Stimulated activated CD8-positive, alpha-beta memory T cell treated with anti-CD3 and anti-CD28 coated beads, Interleukin-4, amount 100 ng/mL, for 24 hours (primary cell): ENCODE data around the gene ADAMTS12.

ENCODE experiments used
- DNase-seq: peaks from one replicate; pipeline ENCODE4 v3.0.0-alpha.2; 2020; ENCODE audit warnings: low read depth

ADAMTS12 gene

DNA sequence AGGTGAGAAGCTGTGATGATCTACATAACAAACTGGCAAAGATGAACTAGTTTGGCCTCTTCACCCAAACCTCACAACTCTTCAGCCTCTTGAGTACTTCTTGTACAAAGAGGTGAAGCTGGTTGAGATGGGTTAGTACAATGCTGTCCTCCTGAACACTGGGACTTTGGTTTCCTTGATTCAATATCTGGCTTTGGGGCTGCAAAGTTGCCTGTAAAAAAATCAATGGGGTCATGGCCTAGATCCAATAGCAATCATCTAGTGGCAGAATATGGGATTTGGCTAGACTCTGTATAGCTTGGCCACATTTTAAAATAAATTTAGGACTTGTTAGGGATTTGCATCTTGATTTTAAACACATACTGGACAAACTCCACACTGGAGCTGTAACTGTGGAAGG is 179.1 kb downstream of the ADAMTS12 start:
- no peak for DNase-seq

DNA sequence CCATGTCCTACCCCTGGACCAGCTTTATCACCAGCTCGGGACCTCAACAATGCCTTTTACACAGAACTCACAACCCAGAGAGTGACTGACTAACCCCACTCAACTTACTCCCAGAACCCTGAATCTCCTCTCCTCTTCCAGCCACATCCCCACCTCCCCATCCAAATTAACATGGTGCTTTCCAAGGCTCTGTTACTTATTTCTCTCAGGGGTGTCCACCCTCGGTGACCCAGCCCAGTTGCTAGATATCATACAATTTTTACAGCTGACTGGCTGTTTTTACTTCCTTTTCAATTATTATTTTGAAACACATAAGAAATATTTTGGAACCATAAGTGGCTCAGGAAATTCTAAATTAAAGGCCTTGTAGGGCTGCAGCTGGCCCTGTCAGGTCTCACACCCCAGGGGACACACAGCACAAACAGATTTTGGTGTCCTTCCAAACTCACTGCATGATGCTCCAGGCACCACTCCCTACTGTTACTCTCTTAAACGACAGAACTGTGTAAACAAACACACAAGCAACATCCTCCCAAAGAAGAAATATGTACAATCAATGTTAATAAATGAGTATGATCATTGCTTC is 180.6 kb downstream of the ADAMTS12 start:
- no peak for DNase-seq

DNA sequence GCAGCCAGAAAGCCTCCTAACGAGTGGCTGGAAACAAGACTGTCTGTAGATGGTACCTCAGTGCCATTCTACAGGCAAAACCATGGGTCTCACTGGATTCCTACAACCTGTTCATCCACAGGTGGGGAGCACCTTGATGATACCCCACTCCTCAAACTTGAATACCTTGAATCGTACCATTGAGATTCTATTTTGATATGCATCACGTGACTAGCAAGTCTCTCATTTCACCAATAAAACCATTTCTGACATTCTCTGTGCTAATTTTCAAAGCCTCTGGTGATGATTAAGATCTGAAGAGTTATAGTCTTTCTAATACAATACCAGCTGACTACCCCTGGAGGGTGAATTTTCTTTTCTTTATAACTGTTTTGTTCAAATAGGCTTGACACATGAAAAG is 188.9 kb downstream of the ADAMTS12 start:
- DNase-seq = no peak

DNA sequence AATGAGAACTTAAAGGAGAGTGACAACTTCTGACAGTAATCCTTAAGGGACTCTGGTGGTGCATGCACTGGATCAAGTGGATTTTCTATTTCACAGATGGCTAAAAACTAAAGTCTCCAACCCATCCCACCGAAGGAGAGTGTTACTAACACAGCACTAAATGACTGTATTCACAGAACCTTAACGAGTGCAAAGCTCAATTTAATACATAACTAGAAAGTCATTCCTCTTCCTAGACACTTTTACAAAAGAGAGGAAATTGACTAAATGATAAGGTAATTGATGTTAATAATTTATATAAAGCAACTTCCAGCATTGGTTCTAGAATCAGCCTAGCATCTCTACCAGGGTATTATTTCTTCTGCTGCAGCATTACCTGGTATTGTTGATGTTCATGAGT is 189.8 kb downstream of the ADAMTS12 start:
- no peak for DNase-seq

DNA sequence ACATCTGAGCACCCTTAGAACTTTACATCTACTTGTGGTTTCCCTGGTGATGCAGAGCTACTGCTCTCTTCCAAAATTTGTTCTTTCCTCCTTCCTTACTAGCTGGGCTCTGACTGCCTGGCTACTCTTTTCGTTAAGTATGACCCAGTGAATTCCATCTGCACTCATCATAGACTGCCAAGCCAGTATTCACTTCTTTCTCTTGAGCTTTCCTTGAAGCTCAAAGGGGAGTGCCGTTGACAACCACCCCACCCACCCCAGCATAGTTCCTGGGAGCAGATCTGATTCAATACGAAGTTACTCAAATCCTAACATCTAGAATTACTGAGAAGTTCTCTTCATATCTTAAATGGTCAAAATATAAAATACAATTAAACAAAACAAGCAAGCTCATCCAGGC is 190.5 kb downstream of the ADAMTS12 start:
- DNase-seq = no peak

DNA sequence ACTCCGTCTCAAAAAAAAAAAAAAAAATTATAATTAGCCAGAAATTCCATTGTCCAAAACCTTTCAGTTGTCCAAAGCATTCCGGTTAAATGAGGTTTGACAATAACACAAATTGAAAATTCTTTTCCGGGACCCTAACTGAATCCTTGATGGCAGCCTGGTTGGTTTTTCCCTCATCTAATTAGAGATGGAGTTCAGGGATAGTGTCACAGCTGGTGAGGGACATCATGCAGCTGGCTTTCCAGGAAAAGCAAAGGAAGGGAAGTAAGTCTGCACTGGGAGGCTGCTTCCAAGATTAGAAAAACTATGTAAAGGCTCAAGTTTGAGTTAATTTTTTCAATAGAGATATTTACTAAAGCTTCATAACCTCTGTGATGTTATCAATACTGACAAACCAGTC is 195.4 kb downstream of the ADAMTS12 start:
- DNase-seq = no peak

DNA sequence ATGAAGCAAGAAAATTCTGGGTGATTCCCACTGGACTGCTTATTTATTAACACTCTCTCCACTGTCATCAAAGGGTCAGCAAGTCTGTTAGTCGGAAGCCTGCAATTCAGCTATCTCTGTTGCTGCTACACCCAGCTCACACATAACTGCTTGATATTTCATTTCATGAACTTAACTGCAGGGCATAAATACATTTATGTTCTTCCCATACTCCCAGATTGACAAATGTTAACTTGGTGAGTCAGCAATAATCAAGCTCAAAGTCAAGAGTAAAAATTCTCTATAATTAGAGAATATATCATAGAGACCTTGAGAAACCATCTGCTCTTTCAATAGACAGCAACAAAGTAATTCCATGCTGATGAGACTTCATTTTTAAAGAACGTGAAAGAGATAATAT is 198.8 kb downstream of the ADAMTS12 start:
- no peak for DNase-seq

DNA sequence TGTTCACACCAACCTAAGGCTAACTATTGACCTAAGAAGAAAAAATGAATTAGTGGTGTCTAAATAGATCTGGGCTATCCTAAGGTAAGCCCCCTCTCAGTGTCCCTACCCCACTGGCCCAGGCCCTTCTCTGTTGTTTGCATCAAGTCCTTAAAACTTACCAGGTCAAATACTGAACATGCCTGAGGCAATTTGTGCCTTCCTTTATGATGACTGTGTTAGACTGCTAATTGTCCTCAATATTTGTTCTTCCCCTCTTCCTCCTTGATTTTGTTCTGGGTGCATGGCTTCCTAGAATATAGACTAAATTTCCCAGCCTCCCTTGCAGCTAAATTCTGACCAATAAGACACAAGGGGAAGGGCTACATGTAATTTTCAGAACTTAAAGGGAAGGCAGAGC is 199.9 kb downstream of the ADAMTS12 start:
- DNase-seq = no peak

DNA sequence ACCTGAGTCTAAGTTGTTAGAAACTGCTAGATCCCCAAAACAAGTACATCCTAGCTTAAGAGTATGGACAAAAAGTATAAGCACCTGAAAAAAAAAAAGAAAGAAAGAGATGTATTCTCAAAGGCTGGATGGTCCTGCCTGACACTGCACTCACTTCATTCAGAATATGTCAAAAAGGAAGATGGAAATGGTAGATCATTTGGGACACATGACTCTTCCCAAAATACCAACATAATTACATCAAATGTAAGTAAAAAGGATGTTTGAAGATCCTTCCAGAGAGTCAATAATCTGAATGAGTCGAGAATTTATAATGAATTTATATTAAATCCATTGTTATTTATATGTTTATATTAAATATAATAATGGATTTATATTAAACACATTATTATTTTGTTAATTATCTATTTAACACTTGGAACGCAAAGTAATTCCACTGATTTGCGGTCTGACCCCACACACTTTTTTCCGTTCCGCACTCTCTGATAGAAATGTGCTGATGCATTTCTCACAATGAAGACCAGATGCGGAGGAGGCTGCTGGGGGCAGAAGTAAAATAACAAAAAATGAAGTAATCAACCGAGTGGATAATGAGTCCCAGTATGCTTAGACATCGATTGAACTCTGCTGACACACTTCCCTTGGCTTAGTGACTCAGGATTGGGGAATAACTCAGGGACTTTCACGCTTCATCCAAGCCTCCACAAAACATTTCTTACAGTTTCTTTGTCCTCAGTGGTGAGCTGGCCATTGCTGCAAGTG is 201.2 kb downstream of the ADAMTS12 start:
- no peak for DNase-seq

DNA sequence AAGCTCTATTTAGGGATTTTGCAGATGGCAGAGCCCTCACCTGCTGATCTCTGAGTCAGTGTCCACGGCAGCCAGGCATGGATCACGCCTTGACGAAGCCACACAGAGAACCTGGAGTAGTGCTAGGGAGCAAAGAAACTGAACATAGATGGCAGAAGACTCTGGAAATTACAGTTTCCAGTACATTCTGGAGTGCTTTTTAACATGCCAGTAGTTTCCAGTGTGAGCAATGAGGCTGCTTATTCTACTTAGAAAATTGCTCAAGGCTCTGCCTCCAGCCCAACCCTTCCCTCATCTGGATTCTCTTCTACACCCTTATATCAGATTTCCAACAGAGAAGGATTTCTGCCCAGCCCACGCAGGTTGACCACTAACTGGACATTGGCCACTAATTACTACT is 203.3 kb downstream of the ADAMTS12 start:
- no peak for DNase-seq

DNA sequence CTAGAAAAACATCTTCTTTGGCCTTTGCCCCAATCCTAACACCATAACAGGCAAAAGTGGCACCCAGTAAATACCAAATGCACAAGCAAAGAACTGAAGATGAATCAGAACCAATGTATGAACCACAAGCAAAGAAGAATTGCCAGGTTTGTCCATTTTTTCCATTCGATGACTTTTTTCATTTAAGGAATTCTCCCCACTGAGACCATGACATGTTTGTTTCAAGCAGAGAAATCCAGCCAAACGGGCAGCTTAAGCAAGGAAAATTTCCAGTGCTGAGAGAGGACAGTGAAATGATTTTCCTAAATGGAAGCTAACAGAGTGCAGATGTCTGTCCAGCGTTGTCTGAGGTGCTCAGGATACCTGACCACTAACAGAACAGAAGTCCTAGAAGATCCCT is 203.7 kb downstream of the ADAMTS12 start:
- DNase-seq = no peak

DNA sequence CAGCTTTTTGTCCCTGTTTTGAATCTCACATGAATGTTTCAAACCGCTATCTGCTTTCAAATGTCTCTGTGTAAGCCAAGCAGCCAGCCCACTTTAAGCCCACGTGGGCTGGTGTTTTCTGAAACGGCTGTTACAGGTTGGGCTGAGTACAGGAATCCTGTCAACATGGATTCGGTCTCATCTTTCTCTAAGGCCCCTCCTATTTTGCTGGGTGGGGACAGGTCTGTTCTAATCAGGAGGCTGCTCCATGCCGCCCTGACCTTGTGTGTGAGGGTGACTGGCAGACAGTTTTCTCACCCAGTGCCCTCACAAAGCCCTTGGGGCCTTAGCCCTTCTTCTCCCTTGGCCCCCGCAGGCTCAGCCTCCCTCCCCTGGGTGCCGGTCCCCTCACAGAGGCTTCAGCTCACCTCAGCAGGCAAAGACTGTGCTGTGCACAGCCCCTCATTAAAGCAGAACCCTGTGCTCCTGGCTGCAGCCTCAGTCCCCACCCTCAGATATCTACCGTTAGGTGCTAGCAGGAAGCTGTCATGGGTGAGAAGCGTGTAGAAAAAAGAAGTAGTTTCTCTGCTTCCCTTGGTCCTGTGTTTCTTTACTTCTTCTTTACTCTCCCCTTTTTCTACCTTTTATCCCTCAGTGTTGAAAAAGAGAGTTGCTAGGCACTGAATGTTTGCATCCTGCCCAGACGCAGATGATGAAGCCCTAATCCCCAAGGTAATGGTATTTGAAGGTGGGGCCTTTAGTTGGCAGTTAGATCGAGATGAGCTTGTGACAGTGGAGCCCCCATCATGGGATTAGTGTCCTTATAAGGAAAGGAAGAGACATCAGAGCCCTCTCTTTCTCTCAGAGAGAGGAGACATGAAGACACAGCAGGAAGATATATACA is 205.7 kb downstream of the ADAMTS12 start:
- no peak for DNase-seq

DNA sequence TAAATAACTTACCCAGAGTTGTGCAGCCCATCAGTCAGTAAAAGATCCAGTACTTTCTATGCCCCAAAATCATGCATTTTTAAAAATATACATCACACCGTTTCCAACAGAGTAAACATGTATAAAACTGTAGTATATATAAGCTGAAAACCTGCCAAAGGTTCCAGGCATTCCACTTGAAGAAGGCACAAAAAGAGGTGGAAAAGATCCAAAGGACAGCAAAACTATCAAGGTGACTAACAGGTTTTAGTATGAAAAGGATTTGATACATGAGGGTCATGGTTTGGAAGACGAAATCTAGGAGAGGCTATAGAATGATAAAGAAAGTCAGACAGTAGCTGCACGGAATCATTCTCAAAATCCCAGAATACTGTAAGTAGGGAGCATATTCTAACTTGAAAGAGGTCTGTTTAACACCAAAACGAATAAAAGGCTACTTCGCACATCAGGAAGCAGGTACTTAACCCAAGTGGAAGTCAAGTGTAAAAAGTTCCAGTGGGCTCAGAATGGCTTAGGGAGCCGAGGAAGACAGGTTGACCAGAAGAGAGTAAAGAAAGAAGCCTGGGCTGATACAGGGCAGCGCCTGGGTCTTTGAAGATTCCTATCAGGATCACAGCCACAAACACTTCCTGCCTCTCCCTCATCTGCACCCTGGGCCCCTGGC is 207.2 kb downstream of the ADAMTS12 start:
- no peak for DNase-seq

DNA sequence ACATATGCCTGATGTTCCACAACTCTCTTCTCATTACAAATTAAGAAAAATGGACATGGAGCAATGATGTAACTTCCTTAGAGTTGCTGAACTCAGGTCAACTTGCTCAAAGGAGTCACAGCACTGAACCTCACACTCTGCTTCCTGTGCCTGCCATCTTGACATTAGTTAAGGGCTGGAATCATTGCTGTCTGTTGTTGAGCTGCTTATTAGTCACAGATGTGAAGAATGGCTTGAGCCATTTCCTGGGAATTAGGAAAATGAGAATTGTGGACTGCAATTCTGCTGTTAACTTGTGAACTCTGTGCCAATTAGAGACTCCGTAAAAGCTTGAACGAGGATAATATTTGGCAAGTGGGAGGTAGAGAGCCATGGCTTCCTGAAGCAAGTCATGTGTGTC is 212.0 kb downstream of the ADAMTS12 start:
- no peak for DNase-seq

DNA sequence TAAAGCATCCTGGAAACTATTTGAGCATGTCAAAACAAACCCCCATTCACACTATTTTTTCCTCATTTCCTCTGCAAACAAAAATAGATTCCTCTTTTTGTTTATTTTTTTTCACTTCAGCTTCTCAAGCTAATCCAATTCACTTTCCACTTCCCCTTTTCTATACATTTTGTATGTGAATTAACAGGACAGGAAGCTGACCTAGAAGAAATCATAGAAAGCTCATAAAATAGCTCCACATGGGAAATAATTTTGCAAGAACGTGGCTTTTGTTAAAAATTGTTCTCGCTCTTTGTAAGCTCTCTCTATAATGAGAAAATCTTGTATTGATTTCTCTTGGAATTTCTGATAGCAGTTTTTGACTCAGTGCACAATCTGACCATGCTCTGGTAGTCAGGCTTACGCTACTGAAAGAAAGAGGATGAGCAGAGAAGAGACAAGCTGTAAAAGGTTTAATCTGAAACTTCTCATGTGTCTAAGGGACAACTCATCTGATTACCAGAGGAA is 215.8 kb downstream of the ADAMTS12 start:
- no peak for DNase-seq

DNA sequence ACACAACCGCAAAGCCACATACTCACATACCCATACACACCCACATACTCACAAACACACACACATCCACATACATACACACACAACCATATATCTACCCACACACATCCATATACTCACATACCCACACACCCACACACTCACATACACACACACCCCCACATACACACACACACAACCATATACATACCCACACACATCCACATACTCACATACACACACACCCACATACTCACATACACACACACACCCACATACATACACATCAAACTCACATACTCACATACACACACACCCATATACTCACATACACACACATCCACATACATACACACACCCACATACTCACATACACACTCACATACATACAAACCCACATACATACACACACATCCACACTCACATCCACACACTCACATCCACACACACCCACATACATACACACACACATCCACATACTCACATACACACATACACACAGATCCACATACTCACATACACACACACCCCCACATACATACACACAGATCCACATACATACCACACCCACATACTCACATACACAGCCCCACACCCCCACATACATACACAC is 220.0 kb downstream of the ADAMTS12 start:
- DNase-seq = no peak

DNA sequence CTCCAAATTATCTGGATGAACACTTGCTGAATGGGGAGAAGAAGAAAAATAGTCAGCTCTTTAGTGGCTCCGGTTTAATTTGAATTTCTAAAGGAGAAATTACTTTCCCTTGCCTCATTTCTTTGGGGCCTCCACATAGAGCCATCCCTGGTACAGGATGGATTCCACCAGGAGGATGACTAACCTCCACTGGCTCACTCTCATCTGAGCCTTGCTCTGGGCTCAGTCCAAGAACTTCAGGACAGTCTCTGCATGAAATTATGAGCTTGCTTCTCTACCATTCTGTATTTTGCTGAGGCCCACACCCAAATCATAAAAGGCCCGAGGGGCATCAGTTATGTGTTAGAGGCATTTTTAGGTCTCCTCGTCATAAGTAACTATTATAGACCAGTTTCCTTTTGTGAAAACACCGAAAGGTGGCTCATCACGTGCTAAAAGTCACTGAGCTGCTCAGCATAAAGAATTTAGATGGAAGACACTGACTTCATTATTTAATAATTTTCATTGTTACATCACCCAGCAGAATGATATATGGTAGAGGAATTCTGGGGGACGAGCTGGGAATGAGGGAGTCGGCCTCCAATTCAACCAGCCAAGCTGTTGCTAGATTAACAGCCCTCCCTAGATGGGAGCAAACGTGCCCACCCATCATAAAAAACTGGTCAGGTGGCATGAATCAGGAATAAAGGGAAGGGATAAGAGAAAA is 228.9 kb downstream of the ADAMTS12 start:
- DNase-seq = no peak

DNA sequence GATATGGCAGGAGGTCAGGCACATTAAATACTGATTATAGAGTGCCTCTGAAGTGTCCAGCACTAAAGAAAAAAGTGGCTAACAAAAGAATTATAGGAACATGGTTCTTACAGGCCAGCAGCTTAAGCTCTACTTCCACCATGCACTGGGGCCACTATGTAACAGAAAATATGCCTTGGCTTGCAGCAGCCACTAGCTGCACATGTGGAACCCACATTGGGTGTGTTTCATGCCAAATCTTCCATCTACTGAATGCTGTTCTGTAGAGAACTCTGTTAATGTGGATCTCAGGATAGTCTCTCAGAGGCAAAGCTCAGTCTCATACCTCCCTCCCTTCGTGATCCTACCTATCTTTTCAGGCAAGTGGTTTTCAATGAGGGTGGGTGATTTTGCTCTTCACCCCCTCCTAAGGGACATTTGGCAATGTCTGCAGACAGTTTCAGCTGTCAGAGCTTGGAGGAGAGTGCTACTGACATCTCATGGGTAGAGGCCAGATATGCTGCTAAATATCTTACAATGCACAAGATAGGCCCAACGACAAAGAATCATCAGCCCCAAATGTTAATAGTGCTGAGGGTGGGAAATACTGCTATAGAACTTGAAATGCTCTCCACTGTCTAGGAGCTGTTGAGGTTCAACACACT is 232.1 kb downstream of the ADAMTS12 start:
- DNase-seq = no peak

DNA sequence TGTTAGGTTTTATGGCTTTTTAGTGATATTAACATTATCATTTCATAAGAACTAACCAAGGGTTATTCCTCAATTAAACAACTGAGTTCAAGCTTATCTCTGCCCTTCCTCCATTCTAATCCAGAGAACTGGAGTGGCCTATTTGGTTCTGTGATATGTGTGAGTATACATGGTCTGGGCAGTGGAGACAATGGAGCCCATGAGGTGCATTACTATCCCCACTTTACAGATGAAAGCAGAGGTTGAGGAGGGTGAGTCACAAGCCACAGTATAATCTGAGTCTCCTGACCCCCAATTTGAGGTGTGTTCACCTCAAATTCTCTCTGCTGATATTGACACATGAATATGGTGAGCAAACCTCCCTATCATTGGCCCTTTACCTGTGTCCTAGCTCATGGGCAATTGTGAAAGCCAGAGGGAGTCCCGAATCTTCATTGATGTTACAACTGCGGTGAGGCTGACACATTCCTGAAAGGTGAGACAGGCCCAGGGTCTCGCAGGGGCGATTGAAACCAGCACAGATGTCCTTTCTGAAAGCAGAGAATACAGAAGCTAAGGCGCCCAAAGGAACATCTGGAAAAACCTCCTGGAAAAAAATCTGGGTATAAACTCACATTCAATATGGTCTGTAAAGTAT is 233.9 kb downstream of the ADAMTS12 start:
- DNase-seq = no peak

DNA sequence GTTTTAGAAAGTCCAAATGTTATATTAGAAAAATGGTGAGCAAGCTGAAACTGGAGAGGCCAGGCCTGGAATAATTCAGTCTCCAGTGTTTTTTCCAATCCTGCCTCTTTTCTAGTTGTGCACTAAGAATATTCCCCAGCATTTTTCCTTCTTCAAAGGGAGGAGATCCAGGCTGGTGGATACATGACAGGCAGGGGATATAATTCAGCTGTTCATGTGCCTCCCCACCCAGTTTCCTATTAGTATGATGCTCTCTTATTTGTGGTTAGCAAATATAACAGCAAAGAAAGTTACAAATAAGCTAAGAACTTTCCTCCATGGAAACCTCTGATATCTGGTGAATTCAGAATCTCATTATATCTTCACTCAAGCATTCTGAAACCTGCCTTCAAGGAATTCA is 234.6 kb downstream of the ADAMTS12 start:
- no peak for DNase-seq
